Neuronal stem cell (in vitro differentiated cells): ENCODE data around the gene NANOG.
"Not testable (repeated sequence)": the region's sequence is repeated elsewhere in the genome, so short reads cannot be mapped to it uniquely, and the experiment has no call there.

Experiments used
- DNase-seq: peaks from one replicate; pipeline ENCODE4 v3.0.0-alpha.2; 2013; ENCODE audit warnings: low spot score
- H2AFZ ChIP-seq: one replicate; pipeline ENCODE4 v1.6.1; 2013; ENCODE audit warnings: mild to moderate bottlenecking, low read length, inconsistent platforms
- H2AK5ac ChIP-seq: 2 replicates; pipeline ENCODE4 v1.6.1; 2013; ENCODE audit warnings: low read depth, mild to moderate bottlenecking, inconsistent platforms, low read length, moderate library complexity, mixed read lengths
- H2BK120ac ChIP-seq: 2 replicates; pipeline ENCODE4 v1.6.1; 2013; ENCODE audit warnings: low read depth, mild to moderate bottlenecking, inconsistent platforms, low read length, moderate library complexity, mixed read lengths
- H2BK12ac ChIP-seq: one replicate; pipeline ENCODE4 v1.6.1; 2013; ENCODE audit warnings: low read length, inconsistent platforms
- H2BK15ac ChIP-seq: 2 replicates; pipeline ENCODE4 v1.6.1; 2013; ENCODE audit warnings: mild to moderate bottlenecking, low read length, inconsistent platforms, mixed read lengths
- H2BK5ac ChIP-seq: one replicate; pipeline ENCODE4 v1.6.1; 2013; ENCODE audit warnings: inconsistent platforms, mild to moderate bottlenecking, low read length, moderate library complexity
- H3K14ac ChIP-seq: one replicate; pipeline ENCODE4 v1.6.1; 2013; ENCODE audit warnings: low read length, inconsistent platforms
- H3K18ac ChIP-seq: 2 replicates; pipeline ENCODE4 v1.6.1; 2013; ENCODE audit warnings: low read length, inconsistent platforms
- H3K23ac ChIP-seq: 2 replicates; pipeline ENCODE4 v1.6.1; 2013; ENCODE audit warnings: low read depth, mild to moderate bottlenecking, mixed read lengths, low read length, inconsistent platforms; ENCODE audit not compliant: poor library complexity
- H3K27ac ChIP-seq: replicated peaks from 3 replicates; pipeline ENCODE4 v1.5.1; 2013; ENCODE audit warnings: low read length, inconsistent platforms
- H3K27me3 ChIP-seq, 3 experiments: 2 replicates each; pipeline ENCODE4 v1.6.1; 2013; ENCODE audit warnings: low read length in 3 of 3, mild to moderate bottlenecking in 2 of 3, inconsistent platforms in 1 of 3, low read depth in 1 of 3, mixed read lengths in 1 of 3, moderate library complexity in 1 of 3; ENCODE audit not compliant: control insufficient read depth in 3 of 3, insufficient read depth in 3 of 3
- H3K36me3 ChIP-seq, 2 donors: replicated peaks in 1 of 2; 2 replicates each; pipeline ENCODE4 v1.6.1; 2013; ENCODE audit warnings: low read length in 2 of 2; ENCODE audit not compliant: control insufficient read depth in 2 of 2, insufficient read depth in 2 of 2
- H3K4ac ChIP-seq: 2 replicates; pipeline ENCODE4 v1.6.1; 2013; ENCODE audit warnings: inconsistent platforms, mild to moderate bottlenecking, low read length, moderate library complexity
- H3K4me1 ChIP-seq, 2 donors: 1 replicate in 1 of 2; 2 replicates in 1 of 2; pipeline ENCODE4 v1.6.1; 2013; ENCODE audit warnings: low read length in 2 of 2, low read depth in 1 of 2; ENCODE audit not compliant: control insufficient read depth in 2 of 2, insufficient read depth in 1 of 2
- H3K4me2 ChIP-seq: one replicate; pipeline ENCODE4 v1.6.1; 2013; ENCODE audit warnings: mild to moderate bottlenecking, low read length, inconsistent platforms; ENCODE audit not compliant: insufficient read depth, poor library complexity, severe bottlenecking
- H3K4me3 ChIP-seq, 2 donors: 2 replicates each; pipeline ENCODE4 v1.5.1; 2013; ENCODE audit warnings: low read length in 2 of 2, mild to moderate bottlenecking in 2 of 2, inconsistent platforms in 1 of 2, moderate library complexity in 1 of 2
- H3K79me1 ChIP-seq: one replicate; pipeline ENCODE4 v1.6.1; 2013; ENCODE audit warnings: low read depth, mild to moderate bottlenecking, inconsistent platforms, low read length, moderate library complexity
- H3K9ac ChIP-seq: one replicate; pipeline ENCODE4 v1.6.1; 2013; ENCODE audit warnings: mild to moderate bottlenecking, low read depth, low read length, inconsistent platforms; ENCODE audit not compliant: poor library complexity
- H3K9me3 ChIP-seq, 2 donors: replicated peaks in 1 of 2; 2 replicates each; pipeline versions ENCODE3 to v1.6.1; 2013; ENCODE audit warnings: low read length in 2 of 2, mild to moderate bottlenecking in 2 of 2, inconsistent platforms in 1 of 2, low read depth in 1 of 2, mixed read lengths in 1 of 2, moderate library complexity in 1 of 2; ENCODE audit not compliant: control insufficient read depth in 2 of 2, insufficient read depth in 1 of 2
- H4K8ac ChIP-seq: one replicate; pipeline ENCODE4 v1.6.1; 2013; ENCODE audit warnings: low read depth, mild to moderate bottlenecking, inconsistent platforms, low read length, moderate library complexity
- H4K91ac ChIP-seq: one replicate; pipeline ENCODE4 v1.6.1; 2013; ENCODE audit warnings: low read length, low read depth, mild to moderate bottlenecking, inconsistent platforms; ENCODE audit not compliant: poor library complexity
- WGBS, 2 donors: extraction: QIAGEN DNeasy Blood & Tissue Kit; methylation state at CpG; one replicate each; pipeline ENCODE4 v1.1.7; 2013; ENCODE audit warnings: missing lambda C conversion rate in 2 of 2, mixed read lengths in 1 of 2; ENCODE audit not compliant: insufficient read length in 2 of 2, insufficient replicate concordance in 1 of 2; ENCODE audit errors: extremely low coverage in 2 of 2; 5-methylcytosine and 5-hydroxymethylcytosine counted together

NANOG gene

GRCh38 chr12:7798750-7799308, 9.6 kb downstream of the NANOG start:
- H3K18ac ChIP-seq, H3K4me3 ChIP-seq, H2BK12ac ChIP-seq, H4K91ac ChIP-seq, H2BK5ac ChIP-seq, H3K27me3 ChIP-seq, H4K8ac ChIP-seq, H3K23ac ChIP-seq, H3K14ac ChIP-seq, H2BK15ac ChIP-seq, H3K4me1 ChIP-seq, H3K4me2 ChIP-seq, H3K9ac ChIP-seq, H3K36me3 ChIP-seq, H2AK5ac ChIP-seq, H3K79me1 ChIP-seq, H3K27ac ChIP-seq, DNase-seq, H3K9me3 ChIP-seq, H3K4ac ChIP-seq, H2BK120ac ChIP-seq: not testable (repeated sequence)
- H2AFZ ChIP-seq: peak overlapping the region; percentile 59
- WGBS, 2 donors: no CpG with 5 or more reads among the region's 4 CpGs

- no peak overlapping the region for H3K4me3 ChIP-seq
- no peak overlapping the region for H3K27ac ChIP-seq
- H3K27me3 ChIP-seq: no peaks in the 10 kb centered on the region
- no peaks in the 10 kb centered on the region for H3K79me1 ChIP-seq
- H2BK5ac ChIP-seq: no peak overlapping the region
- H3K36me3 ChIP-seq: no peaks in the 10 kb centered on the region
- no CpG with 5 or more reads among the region's 4 CpGs for WGBS, 2 donors
- H2BK12ac ChIP-seq: no peak overlapping the region
- no peak overlapping the region for H3K14ac ChIP-seq
- no peak overlapping the region for H3K9ac ChIP-seq
- no peaks in the 10 kb centered on the region for H3K9me3 ChIP-seq
- H4K8ac ChIP-seq: no peak overlapping the region
- no peak overlapping the region for H3K23ac ChIP-seq
- no peak for DNase-seq
- H3K18ac ChIP-seq: no peak overlapping the region
- H2AK5ac ChIP-seq: no peak overlapping the region
- H2BK120ac ChIP-seq: no peak overlapping the region
- H2BK15ac ChIP-seq: no peak overlapping the region
- H3K4me2 ChIP-seq: no peak overlapping the region
- no peak overlapping the region for H4K91ac ChIP-seq
- H2AFZ ChIP-seq: no peak overlapping the region
- no peaks in the 10 kb centered on the region for H3K4me1 ChIP-seq
- H3K4ac ChIP-seq: no peak overlapping the region
Measured at GRCh38 chr12:7801460-7801859, 12.3 kb downstream of the NANOG start.

DNA sequence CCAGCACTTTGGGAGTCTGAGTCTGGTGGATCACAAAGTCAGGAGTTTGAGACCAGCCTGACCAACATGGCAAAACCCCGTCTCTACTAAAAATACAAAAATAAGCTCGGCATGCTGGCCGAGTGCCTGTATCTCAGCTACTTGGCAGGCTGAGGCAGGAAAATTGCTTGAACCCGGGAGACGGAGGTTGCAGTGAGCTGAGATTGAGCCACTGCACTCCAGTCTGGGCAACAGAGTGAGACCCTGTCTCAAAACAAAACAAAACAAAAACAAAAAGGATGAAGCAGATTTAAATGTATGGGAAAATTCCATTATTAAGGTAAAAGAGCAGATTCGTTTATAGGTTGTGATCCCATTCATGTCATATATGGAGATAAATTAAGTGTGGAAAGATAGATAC, 17.1 kb downstream of the NANOG start:
- H3K18ac ChIP-seq, H2BK120ac ChIP-seq, H2AFZ ChIP-seq, H4K91ac ChIP-seq, H3K9me3 ChIP-seq, H3K9ac ChIP-seq, H3K23ac ChIP-seq, H3K4ac ChIP-seq, H3K79me1 ChIP-seq, H3K27me3 ChIP-seq, H3K27ac ChIP-seq, H3K36me3 ChIP-seq, H4K8ac ChIP-seq, H3K4me1 ChIP-seq, H2BK5ac ChIP-seq, DNase-seq, H2BK15ac ChIP-seq, H3K4me2 ChIP-seq, H2AK5ac ChIP-seq, H2BK12ac ChIP-seq, H3K14ac ChIP-seq, H3K4me3 ChIP-seq: not testable (repeated sequence)
- WGBS, 2 donors: no CpG with 5 or more reads among the region's 6 CpGs

- Histone ChIP-seq H2AK5ac (no peak overlapping the region), H3K4ac (no peak overlapping the region), H3K4me2 (no peak overlapping the region), H3K18ac (no peak overlapping the region), H3K9ac (no peak overlapping the region), H3K79me1 (no peaks in the 10 kb centered on the region), H4K91ac (no peak overlapping the region), H2BK5ac (no peak overlapping the region), H3K4me3 (no peak overlapping the region), H3K36me3 (no peaks in the 10 kb centered on the region), H3K23ac (no peak overlapping the region), H4K8ac (no peak overlapping the region), H2BK120ac (no peak overlapping the region), H3K27me3 (no peaks in the 10 kb centered on the region), H3K4me1 (no peaks in the 10 kb centered on the region), H2BK12ac (no peak overlapping the region), H3K9me3 (no peaks in the 10 kb centered on the region), H3K27ac (no peak overlapping the region), H3K14ac (no peak overlapping the region), H2AFZ (no peak overlapping the region), H2BK15ac (no peak overlapping the region)
- no CpG with 5 or more reads among the region's 2 CpGs for WGBS, 2 donors
- peak; percentile 69 for DNase-seq
Measured at GRCh38 chr12:7806863-7807487, 17.8 kb downstream of the NANOG start.
